NB4 (cell line): ENCODE data around the gene EPHA10.

ENCODE experiments used
- DNase-seq: peaks from one replicate; pipeline ENCODE4 v3.0.0; 2010; ENCODE audit warnings: low read depth
- H3K4me3 ChIP-seq: one replicate; pipeline ENCODE4 v1.5.1; 2011; ENCODE audit warnings: mild to moderate bottlenecking, low read depth, low read length, moderate library complexity
- MYC ChIP-seq: IDR thresholded peaks from 2 replicates; pipeline ENCODE4 v1.6.1; 2011; ENCODE audit warnings: low read depth, low read length
- POLR2A ChIP-seq: IDR thresholded peaks from 2 replicates; pipeline ENCODE4 v1.6.1; 2011; ENCODE audit warnings: mild to moderate bottlenecking; ENCODE audit not compliant: insufficient read length; ENCODE audit errors: extremely low read depth
- TF ChIP-seq, protein P1 (sequence below): IDR thresholded peaks from 2 replicates; pipeline ENCODE4 v1.6.1; 2011; ENCODE audit warnings: low read depth, low read length
- TF ChIP-seq, protein P2 (sequence below): IDR thresholded peaks from one replicate; pipeline ENCODE4 v1.5.1; 2012; ENCODE audit warnings: low read depth, low read length

Gene EPHA10

GRCh38 chr1:37667023-37667671, 97.8 kb downstream of the EPHA10 start:
- no peak overlapping the region for H3K4me3 ChIP-seq
- DNase-seq, result no peak

GRCh38 chr1:37666241-37666867, 98.6 kb downstream of the EPHA10 start:
- DNase-seq, result no peak
- TF ChIP-seq, protein P1, sequence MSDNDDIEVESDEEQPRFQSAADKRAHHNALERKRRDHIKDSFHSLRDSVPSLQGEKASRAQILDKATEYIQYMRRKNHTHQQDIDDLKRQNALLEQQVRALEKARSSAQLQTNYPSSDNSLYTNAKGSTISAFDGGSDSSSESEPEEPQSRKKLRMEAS, result no peak
- TF ChIP-seq POLR2A (no peak), MYC (no peak)
- TF ChIP-seq, protein P2, sequence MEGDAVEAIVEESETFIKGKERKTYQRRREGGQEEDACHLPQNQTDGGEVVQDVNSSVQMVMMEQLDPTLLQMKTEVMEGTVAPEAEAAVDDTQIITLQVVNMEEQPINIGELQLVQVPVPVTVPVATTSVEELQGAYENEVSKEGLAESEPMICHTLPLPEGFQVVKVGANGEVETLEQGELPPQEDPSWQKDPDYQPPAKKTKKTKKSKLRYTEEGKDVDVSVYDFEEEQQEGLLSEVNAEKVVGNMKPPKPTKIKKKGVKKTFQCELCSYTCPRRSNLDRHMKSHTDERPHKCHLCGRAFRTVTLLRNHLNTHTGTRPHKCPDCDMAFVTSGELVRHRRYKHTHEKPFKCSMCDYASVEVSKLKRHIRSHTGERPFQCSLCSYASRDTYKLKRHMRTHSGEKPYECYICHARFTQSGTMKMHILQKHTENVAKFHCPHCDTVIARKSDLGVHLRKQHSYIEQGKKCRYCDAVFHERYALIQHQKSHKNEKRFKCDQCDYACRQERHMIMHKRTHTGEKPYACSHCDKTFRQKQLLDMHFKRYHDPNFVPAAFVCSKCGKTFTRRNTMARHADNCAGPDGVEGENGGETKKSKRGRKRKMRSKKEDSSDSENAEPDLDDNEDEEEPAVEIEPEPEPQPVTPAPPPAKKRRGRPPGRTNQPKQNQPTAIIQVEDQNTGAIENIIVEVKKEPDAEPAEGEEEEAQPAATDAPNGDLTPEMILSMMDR, result no peak
- H3K4me3 ChIP-seq, result no peak overlapping the region

More at GRCh38 chr1:37667023-37667671, 97.8 kb downstream of the EPHA10 start:
- TF ChIP-seq, protein P2, result no peak
- TF ChIP-seq MYC (no peak), POLR2A (no peak)
- TF ChIP-seq, protein P1, result no peak
